Measurements from ENCODE around the gene ATP5MC2.

The ATP5MC2 gene

DNA sequence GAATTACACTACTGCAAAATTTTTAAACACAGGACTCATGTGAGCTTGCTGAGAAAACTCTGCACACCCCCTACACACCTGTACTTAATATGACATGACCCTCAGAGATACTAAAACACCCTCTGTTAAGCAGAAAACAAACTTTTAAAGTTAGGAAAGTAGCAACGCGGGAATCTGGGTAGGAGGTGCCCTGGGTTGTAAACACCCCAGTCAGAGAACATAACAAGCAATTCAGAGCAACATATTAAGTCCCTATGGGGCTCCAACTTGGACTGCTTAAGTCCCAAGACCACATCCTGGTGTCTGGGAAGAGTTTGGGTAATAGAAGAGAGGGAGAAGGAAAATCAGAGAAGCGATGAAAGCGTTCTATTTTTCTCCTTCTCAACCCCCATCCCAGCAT is 50.9 kb downstream of the ATP5MC2 start:
- no peaks in the 10 kb centered on the region for H3K9me3 ChIP-seq (ENCODE audit: insufficient read depth, low read depth, low read length)
- H3K4me1 ChIP-seq (ENCODE audit: insufficient read depth, low read length): peaks cover 28% of the 10 kb centered on the region
- H3K27ac ChIP-seq (ENCODE audit: low read depth, low read length): no peak overlapping the region
- H3K9ac ChIP-seq (ENCODE audit: low read depth, low read length): peak overlapping the region; percentile 56; the same call in 1 of the 2 replicates
- WGBS: 73% methylated on average over 4 of the region's 4 CpGs
- peak overlapping the region; percentile 82 for H3K4me3 ChIP-seq (ENCODE audit: low read length)
- no peaks in the 10 kb centered on the region for H3K36me3 ChIP-seq (ENCODE audit: insufficient read depth, low read length)
- H3K27me3 ChIP-seq (ENCODE audit: insufficient read depth, low read length): no peaks in the 10 kb centered on the region

DNA sequence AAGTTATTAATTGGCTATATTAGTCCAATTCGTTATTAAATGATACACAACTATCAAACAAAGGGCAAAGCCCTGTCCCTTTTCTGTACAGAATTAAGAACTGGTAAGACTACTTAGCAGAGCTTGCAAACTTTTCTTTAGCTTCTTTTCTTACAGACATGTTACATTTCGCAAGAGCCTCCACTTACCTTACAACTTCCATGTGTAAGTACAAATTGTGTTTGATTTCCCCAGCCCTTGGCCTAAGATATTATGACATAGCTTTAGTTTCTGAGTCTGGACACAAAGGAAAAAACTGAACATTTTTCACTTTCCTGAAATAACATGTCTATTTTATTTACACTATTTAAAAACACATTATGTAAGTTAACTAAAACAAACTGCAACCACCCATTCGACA is 51.4 kb downstream of the ATP5MC2 start:
- no peak overlapping the region for H3K27ac ChIP-seq (ENCODE audit: low read depth, low read length)
- 91% methylated on average over 3 of the region's 3 CpGs for WGBS
- H3K4me1 ChIP-seq (ENCODE audit: insufficient read depth, low read length): peaks cover 28% of the 10 kb centered on the region
- H3K4me3 ChIP-seq (ENCODE audit: low read length): peak overlapping the region; percentile 82; the same call in 1 of the 2 replicates
- no peaks in the 10 kb centered on the region for H3K9me3 ChIP-seq (ENCODE audit: insufficient read depth, low read depth, low read length)
- no peaks in the 10 kb centered on the region for H3K27me3 ChIP-seq (ENCODE audit: insufficient read depth, low read length)
- no peak overlapping the region for H3K9ac ChIP-seq (ENCODE audit: low read depth, low read length)
- no peaks in the 10 kb centered on the region for H3K36me3 ChIP-seq (ENCODE audit: insufficient read depth, low read length)

DNA sequence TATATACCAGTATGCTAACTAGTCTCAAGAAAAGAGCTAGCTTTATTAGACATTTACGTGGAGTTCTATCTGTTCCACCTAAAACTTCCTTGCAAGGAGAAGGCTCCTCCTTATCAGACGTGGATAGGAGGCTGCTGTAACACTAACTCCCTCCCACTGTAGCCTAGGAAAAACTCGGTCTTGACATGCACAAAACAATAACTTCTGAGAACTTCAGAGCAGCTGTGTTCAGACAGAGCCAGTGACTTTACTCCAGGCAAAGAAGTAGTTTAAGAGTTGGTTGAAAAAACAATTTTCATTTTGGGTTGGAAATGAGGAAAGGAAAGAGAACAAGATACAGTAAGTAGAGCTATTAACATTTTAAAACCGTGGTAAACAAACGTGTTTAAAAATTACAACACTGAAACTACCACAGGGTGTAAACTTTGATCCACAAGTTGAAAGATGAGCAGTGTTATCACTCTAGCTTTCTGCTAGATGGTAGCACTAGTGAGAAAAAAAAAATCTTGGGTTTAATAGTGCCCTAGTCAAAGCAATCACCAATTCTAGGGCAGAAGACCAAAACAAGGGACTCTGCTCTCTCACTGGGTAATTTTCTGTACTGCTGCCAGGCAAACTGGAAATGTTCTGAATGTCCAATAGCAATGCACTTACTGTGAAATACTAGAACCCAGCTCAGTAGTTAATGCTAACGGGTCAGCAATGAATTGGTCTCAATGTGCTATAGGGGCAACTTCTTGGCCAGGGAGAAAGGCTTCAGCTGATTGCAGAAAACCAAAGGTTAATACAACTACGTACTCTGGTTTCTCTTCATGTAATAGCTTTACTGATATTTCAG is 52.1 kb downstream of the ATP5MC2 start:
- H3K36me3 ChIP-seq (ENCODE audit: insufficient read depth, low read length): no peaks in the 10 kb centered on the region
- H3K27ac ChIP-seq (ENCODE audit: low read depth, low read length): no peak overlapping the region
- no peaks in the 10 kb centered on the region for H3K9me3 ChIP-seq (ENCODE audit: insufficient read depth, low read depth, low read length)
- no peak overlapping the region for H3K9ac ChIP-seq (ENCODE audit: low read depth, low read length)
- peak overlapping the region; percentile 82; the same call in 1 of the 2 replicates for H3K4me3 ChIP-seq (ENCODE audit: low read length)
- WGBS: 76% methylated on average over 5 of the region's 7 CpGs
- H3K4me1 ChIP-seq (ENCODE audit: insufficient read depth, low read length): peaks cover 28% of the 10 kb centered on the region
- no peaks in the 10 kb centered on the region for H3K27me3 ChIP-seq (ENCODE audit: insufficient read depth, low read length)

DNA sequence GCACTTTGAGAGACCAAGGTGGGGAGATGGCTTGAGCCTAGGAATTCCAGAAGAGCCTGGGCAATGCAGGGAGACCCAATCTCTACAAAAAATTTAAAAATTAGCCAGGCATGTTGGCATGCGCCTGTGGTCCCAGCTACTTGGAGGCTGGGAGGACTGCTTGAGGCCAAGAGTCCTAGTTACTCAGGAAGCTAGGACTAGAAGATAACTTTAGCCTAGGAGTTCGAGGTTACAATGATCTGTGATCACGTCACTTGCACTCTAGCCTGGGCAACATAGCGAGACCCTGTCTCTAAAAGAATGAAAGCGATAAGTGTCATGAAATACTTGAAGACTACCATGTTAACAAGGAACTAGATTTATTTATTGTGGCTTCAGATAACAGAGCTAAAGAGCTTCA is 53.2 kb downstream of the ATP5MC2 start:
- Histone ChIP-seq H3K4me3 (ENCODE audit: low read length) (no peak overlapping the region), H3K27me3 (ENCODE audit: insufficient read depth, low read length) (no peaks in the 10 kb centered on the region), H3K36me3 (ENCODE audit: insufficient read depth, low read length) (no peaks in the 10 kb centered on the region), H3K27ac (ENCODE audit: low read depth, low read length) (no peak overlapping the region), H3K9ac (ENCODE audit: low read depth, low read length) (no peak overlapping the region), H3K4me1 (ENCODE audit: insufficient read depth, low read length) (peaks cover 28% of the 10 kb centered on the region), H3K9me3 (ENCODE audit: insufficient read depth, low read depth, low read length) (no peaks in the 10 kb centered on the region)
- WGBS: 93% methylated on average over 5 of the region's 5 CpGs

DNA sequence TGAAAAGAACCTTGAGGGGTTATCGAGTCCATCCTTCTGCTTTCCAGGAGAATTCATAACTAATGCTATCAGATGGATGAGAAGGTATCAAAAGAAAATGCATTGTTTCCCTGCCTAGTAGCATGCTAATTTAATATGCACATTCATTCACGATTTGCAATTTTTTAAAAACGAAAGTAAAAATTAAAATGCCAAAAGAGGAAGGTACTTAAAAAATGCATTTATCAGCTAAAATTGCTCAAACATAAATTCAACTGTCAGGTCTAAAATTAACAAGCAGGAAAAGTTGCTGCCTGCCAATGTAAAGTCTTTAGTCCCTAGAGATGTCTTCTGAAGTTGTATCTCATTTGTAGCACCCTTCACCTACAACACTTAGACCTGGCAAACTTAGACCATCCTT is 57.6 kb downstream of the ATP5MC2 start:
- H3K9ac ChIP-seq (ENCODE audit: low read depth, low read length): no peak overlapping the region
- H3K4me3 ChIP-seq (ENCODE audit: low read length): no peak overlapping the region
- H3K9me3 ChIP-seq (ENCODE audit: insufficient read depth, low read depth, low read length): no peaks in the 10 kb centered on the region
- H3K27me3 ChIP-seq (ENCODE audit: insufficient read depth, low read length): no peaks in the 10 kb centered on the region
- no peak overlapping the region for H3K27ac ChIP-seq (ENCODE audit: low read depth, low read length)
- no peaks in the 10 kb centered on the region; the same call in 1 of the 2 replicates for H3K36me3 ChIP-seq (ENCODE audit: insufficient read depth, low read length)
- 96% methylated on average over 3 of the region's 3 CpGs for WGBS
- H3K4me1 ChIP-seq (ENCODE audit: insufficient read depth, low read length): 0 out of 2 replicates have a peak, but pooled peaks cover 4% of the 10 kb centered on the region

DNA sequence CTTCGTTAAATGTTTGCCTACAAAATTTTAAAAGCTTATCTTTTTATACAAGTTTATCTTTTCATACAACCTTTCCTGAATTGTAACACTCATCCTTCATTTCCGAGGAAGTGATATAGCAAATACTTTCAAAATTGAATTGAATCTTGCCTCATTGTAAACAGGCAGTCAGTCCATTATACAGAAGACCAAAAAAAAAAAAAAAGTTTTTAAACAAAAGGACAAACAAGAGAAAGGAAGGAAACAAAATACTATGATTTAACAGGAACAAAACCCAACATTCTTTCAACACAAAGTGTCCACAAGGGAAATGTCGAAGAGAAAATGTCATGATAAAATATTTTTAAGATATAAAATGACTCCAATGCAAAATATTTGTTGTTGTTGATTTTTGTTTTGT is 58.2 kb downstream of the ATP5MC2 start:
- H3K27ac ChIP-seq (ENCODE audit: low read depth, low read length): no peak overlapping the region
- H3K4me1 ChIP-seq (ENCODE audit: insufficient read depth, low read length): 0 out of 2 replicates have a peak, but pooled peaks cover 4% of the 10 kb centered on the region
- H3K4me3 ChIP-seq (ENCODE audit: low read length): no peak overlapping the region
- WGBS: 100% methylated on average over 2 of the region's 3 CpGs
- H3K9me3 ChIP-seq (ENCODE audit: insufficient read depth, low read depth, low read length): no peaks in the 10 kb centered on the region
- no peak overlapping the region for H3K9ac ChIP-seq (ENCODE audit: low read depth, low read length)
- H3K27me3 ChIP-seq (ENCODE audit: insufficient read depth, low read length): no peaks in the 10 kb centered on the region
- no peaks in the 10 kb centered on the region; the same call in 1 of the 2 replicates for H3K36me3 ChIP-seq (ENCODE audit: insufficient read depth, low read length)

DNA sequence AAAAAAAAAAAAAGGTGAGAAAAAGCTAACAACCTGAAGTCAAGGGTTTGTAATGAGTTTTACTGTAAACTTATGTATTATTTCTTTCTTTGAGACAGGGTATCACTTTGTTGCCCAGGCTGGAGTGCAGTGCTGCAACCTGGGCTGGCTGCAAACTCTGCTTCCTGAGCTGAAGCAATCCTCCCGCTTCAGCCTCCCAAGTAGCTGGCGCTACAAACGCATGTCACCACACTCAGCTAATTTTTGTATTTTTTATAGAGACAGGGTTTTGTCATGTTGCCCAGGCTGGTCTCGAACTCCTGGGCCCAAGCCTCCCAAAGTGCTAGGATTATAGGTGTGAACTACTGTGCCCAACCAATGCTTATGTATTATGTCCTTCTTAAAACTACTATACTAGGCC is 58.9 kb downstream of the ATP5MC2 start:
- no peak overlapping the region for H3K27ac ChIP-seq (ENCODE audit: low read depth, low read length)
- no peak overlapping the region for H3K9ac ChIP-seq (ENCODE audit: low read depth, low read length)
- no peaks in the 10 kb centered on the region; the same call in 1 of the 2 replicates for H3K36me3 ChIP-seq (ENCODE audit: insufficient read depth, low read length)
- H3K4me1 ChIP-seq (ENCODE audit: insufficient read depth, low read length): 0 out of 2 replicates have a peak, but pooled peaks cover 4% of the 10 kb centered on the region
- 95% methylated on average over 4 of the region's 4 CpGs for WGBS
- H3K27me3 ChIP-seq (ENCODE audit: insufficient read depth, low read length): no peaks in the 10 kb centered on the region
- H3K9me3 ChIP-seq (ENCODE audit: insufficient read depth, low read depth, low read length): no peaks in the 10 kb centered on the region
- H3K4me3 ChIP-seq (ENCODE audit: low read length): no peak overlapping the region

Data from HUES64 (cell line).